C4-2B (cell line): ENCODE results near the gene APCDD1L.

ENCODE experiments used
- CTCF ChIP-seq: fragments of 450-650 bp; conservative IDR thresholded peaks from 2 replicates; pipeline ENCODE4 v1.5.1; 2017; ENCODE audit warnings: mild to moderate bottlenecking
- ZFX ChIP-seq: fragments of 450-650 bp; IDR thresholded peaks from 2 replicates; pipeline ENCODE4 v1.6.1; 2017

GRCh38 chr20:58424218-58424969, 90.8 kb downstream of the APCDD1L start:
- TF ChIP-seq CTCF (no peak), ZFX (no peak)
